HCT116 (cell line): ENCODE results near the gene HIRA. TPM values are rescaled to one million over a fixed set of nuclear protein-coding genes. Genes with fewer than 3 reads are reported as not detected.

Experiments used
- ATAC-seq: fragments of 200-7000 bp; cut with Tn5 transposase; 2 replicates; pipeline ENCODE4 v1.9.1; 2020; ENCODE audit warnings: mild to moderate bottlenecking, moderate library complexity
- BruUV-seq: library from RNA; stranded (reverse); fragments of 400-500 nt; replicated peaks from 2 replicates; lab custom pipeline; 2021; lab: Mats Ljungman, UMichigan
- CTCF ChIA-PET: fragments of 300-600 bp; sonication (Branson Sonifier 250); formaldehyde crosslinking; loops from one replicate; lab custom pipeline; 2021; ENCODE audit warnings: antibody characterized with exemption; lab: Charles Lee
- POLR2A ChIA-PET: fragments of 300-600, 350-600 bp; sonication (Branson Sonifier 250); formaldehyde crosslinking; loops from one replicate; lab custom pipeline; 2021; ENCODE audit warnings: antibody characterized with exemption; lab: Charles Lee
- RAD21 ChIA-PET, 2 experiments: fragments of 300-600 bp; sonication (Branson Sonifier 250); formaldehyde crosslinking; loops; one replicate each; lab custom pipeline; 2023; ENCODE audit warnings: low total read pairs in 2 of 2; ENCODE audit not compliant: uncharacterized antibody in 2 of 2, unreplicated experiment in 2 of 2, low non-redundant PET in 1 of 2; lab: Charles Lee
- DNase-seq: peaks from one replicate; pipeline ENCODE4 v3.0.0-alpha.2; 2010; ENCODE audit warnings: low read depth, low spot score
- H2AFZ ChIP-seq: fragments of 200-600 bp; shearing (Covaris generic), sonication (generic); 2 replicates; pipeline ENCODE4 v1.6.1; 2017; ENCODE audit warnings: low read depth, mixed run types, mixed read lengths, antibody characterized with exemption, low read length; ENCODE audit not compliant: poor library complexity, severe bottlenecking
- H3K27ac ChIP-seq: 2 replicates; pipeline ENCODE4 v1.5.1; 2012; ENCODE audit warnings: low read depth, low read length
- H3K27me3 ChIP-seq: fragments of 200-600 bp; sonication (generic); 2 replicates; pipeline ENCODE4 v1.6.1; 2016; ENCODE audit warnings: mixed run types, low read length, mixed read lengths; ENCODE audit not compliant: insufficient read depth
- H3K36me3 ChIP-seq, 2 experiments: fragments of 200-500 bp in 1 of 2; fragments of 200-600 bp in 1 of 2; sonication (Bioruptor generic) in 1 of 2; sonication (generic) in 1 of 2; 2 replicates each; pipeline versions ENCODE4 v1.5.1 to v1.6.1; 2014 to 2016; ENCODE audit warnings: low read length in 2 of 2, inconsistent platforms in 1 of 2, mixed read lengths in 1 of 2, mixed run types in 1 of 2; ENCODE audit not compliant: insufficient read depth in 2 of 2, control insufficient read depth in 1 of 2
- H3K4me1 ChIP-seq, 2 experiments: fragments of 200-600 bp in 1 of 2; sonication (generic) in 1 of 2; 2 replicates each; pipeline versions ENCODE4 v1.5.1 to v1.6.1; 2012 to 2017; ENCODE audit warnings: low read length in 2 of 2, inconsistent platforms in 1 of 2, mild to moderate bottlenecking in 1 of 2, mixed read lengths in 1 of 2, mixed run types in 1 of 2, moderate library complexity in 1 of 2; ENCODE audit not compliant: insufficient read depth in 2 of 2, control insufficient read depth in 1 of 2
- H3K4me2 ChIP-seq: fragments of 200-600 bp; sonication (generic); 2 replicates; pipeline ENCODE4 v1.6.1; 2017; ENCODE audit warnings: mixed run types, low read length, mixed read lengths
- H3K4me3 ChIP-seq, 2 experiments: fragments of 200-600 bp in 1 of 2; sonication (generic) in 1 of 2; replicated peaks in 1 of 2; 2 replicates each; pipeline ENCODE4 v1.5.1; 2011 to 2016; ENCODE audit warnings: low read length in 2 of 2, control low read depth in 1 of 2, low read depth in 1 of 2, mild to moderate bottlenecking in 1 of 2, mixed read lengths in 1 of 2, mixed run types in 1 of 2
- H3K79me2 ChIP-seq: fragments of 200-600 bp; sonication (generic); 2 replicates; pipeline ENCODE4 v1.6.1; 2017; ENCODE audit warnings: mild to moderate bottlenecking, mixed run types, low read length, moderate library complexity, mixed read lengths; ENCODE audit not compliant: insufficient read depth
- H3K9ac ChIP-seq: fragments of 200-600 bp; sonication (generic); 2 replicates; pipeline ENCODE4 v1.6.1; 2016; ENCODE audit warnings: low read length, mixed read lengths
- H3K9me2 ChIP-seq: fragments of 200-600 bp; sonication (generic), shearing (Covaris generic); 2 replicates; pipeline ENCODE4 v1.6.1; 2017; ENCODE audit warnings: mixed run types, mild to moderate bottlenecking, moderate library complexity; ENCODE audit not compliant: insufficient read depth
- H3K9me3 ChIP-seq, 2 experiments: fragments of 200-500 bp in 1 of 2; fragments of 200-600 bp in 1 of 2; sonication (Bioruptor generic) in 1 of 2; sonication (generic) in 1 of 2; 2 replicates each; pipeline ENCODE4 v1.6.1; 2014 to 2017; ENCODE audit warnings: low read length in 2 of 2, mixed read lengths in 2 of 2, inconsistent platforms in 1 of 2, low read depth in 1 of 2, mild to moderate bottlenecking in 1 of 2, mixed run types in 1 of 2, moderate library complexity in 1 of 2; ENCODE audit not compliant: control insufficient read depth in 1 of 2, insufficient read depth in 1 of 2
- H4K20me1 ChIP-seq: fragments of 200-600 bp; sonication (generic), shearing (Covaris generic); 2 replicates; pipeline ENCODE4 v1.6.1; 2017; ENCODE audit warnings: mixed run types, mild to moderate bottlenecking, moderate library complexity; ENCODE audit not compliant: insufficient read depth
- ATF3 ChIP-seq: IDR thresholded peaks from 2 replicates; pipeline ENCODE4 v1.6.1; 2012
- EGR1 ChIP-seq: IDR thresholded peaks from 2 replicates; pipeline ENCODE4 v1.6.1; 2012; ENCODE audit warnings: low read depth
- ELF1 ChIP-seq: IDR thresholded peaks from 2 replicates; pipeline ENCODE4 v1.6.1; 2012; ENCODE audit warnings: low read depth, borderline replicate concordance
- EZH2 ChIP-seq: fragments of 200-600 bp; sonication (generic); IDR thresholded peaks from 2 replicates; pipeline ENCODE4 v1.6.1; 2017; ENCODE audit warnings: antibody characterized with exemption, mixed run types
- JUND ChIP-seq: IDR thresholded peaks from 2 replicates; pipeline ENCODE4 v1.6.1; 2012
- MAX ChIP-seq: IDR thresholded peaks from 2 replicates; pipeline ENCODE4 v1.6.1; 2012
- POLR2A ChIP-seq: IDR thresholded peaks from 2 replicates; pipeline ENCODE4 v1.7.0; 2011; ENCODE audit warnings: borderline replicate concordance; ENCODE audit not compliant: insufficient read depth, insufficient read length; ENCODE audit errors: extremely low read depth
- POLR2AphosphoS5 ChIP-seq: IDR thresholded peaks from 2 replicates; pipeline ENCODE4 v1.6.1; 2011; ENCODE audit warnings: mild to moderate bottlenecking, low read depth, low read length, moderate library complexity
- RAD21 ChIP-seq: IDR thresholded peaks from 2 replicates; pipeline ENCODE4 v1.6.1; 2012; ENCODE audit warnings: low read depth, mild to moderate bottlenecking
- SIN3A ChIP-seq: IDR thresholded peaks from 2 replicates; pipeline ENCODE4 v1.6.1; 2012; ENCODE audit warnings: low read depth
- SP1 ChIP-seq: IDR thresholded peaks from 2 replicates; pipeline ENCODE4 v1.6.1; 2012; ENCODE audit warnings: low read depth
- SRF ChIP-seq: IDR thresholded peaks from 2 replicates; pipeline ENCODE4 v1.6.1; 2012; ENCODE audit warnings: low read depth
- TCF7L2 ChIP-seq: IDR thresholded peaks from 2 replicates; pipeline ENCODE4 v1.7.0; 2011; ENCODE audit warnings: borderline replicate concordance, inconsistent platforms; ENCODE audit not compliant: insufficient read depth, insufficient read length; ENCODE audit errors: extremely low read depth
- YY1 ChIP-seq: IDR thresholded peaks from 2 replicates; pipeline ENCODE4 v1.6.1; 2011; ENCODE audit warnings: low read length, low read depth, moderate library complexity, mild to moderate bottlenecking; ENCODE audit not compliant: insufficient replicate concordance; ENCODE audit errors: extremely low read depth
- ZFX ChIP-seq: fragments of 450-650 bp; IDR thresholded peaks from 2 replicates; pipeline ENCODE4 v1.6.1; 2017
- ZNF274 ChIP-seq: fragments of 200-500 bp; sonication (Bioruptor generic); IDR thresholded peaks from 2 replicates; pipeline ENCODE4 v1.6.1; 2014; ENCODE audit warnings: mild to moderate bottlenecking, low read depth, low read length, inconsistent platforms
- intact Hi-C: fragments of 100-400 bp; cut with micrococcal nuclease; formaldehyde crosslinking; loops from 2 replicates; pipeline ENCODE4 v1.10.0; 2022
- total RNA-seq: library from RNA; stranded (reverse); gene quantifications from one replicate; pipeline ENCODE4 v1.2.1, GENCODE V29; 2021; ENCODE audit not compliant: unreplicated experiment
- TF ChIP-seq, protein P1 (sequence below): IDR thresholded peaks from 2 replicates; pipeline ENCODE4 v1.6.1; 2012; ENCODE audit warnings: low read depth

Gene HIRA
- total RNA-seq, 1 experiment from 2014 or later: 30.6 TPM

DNA sequence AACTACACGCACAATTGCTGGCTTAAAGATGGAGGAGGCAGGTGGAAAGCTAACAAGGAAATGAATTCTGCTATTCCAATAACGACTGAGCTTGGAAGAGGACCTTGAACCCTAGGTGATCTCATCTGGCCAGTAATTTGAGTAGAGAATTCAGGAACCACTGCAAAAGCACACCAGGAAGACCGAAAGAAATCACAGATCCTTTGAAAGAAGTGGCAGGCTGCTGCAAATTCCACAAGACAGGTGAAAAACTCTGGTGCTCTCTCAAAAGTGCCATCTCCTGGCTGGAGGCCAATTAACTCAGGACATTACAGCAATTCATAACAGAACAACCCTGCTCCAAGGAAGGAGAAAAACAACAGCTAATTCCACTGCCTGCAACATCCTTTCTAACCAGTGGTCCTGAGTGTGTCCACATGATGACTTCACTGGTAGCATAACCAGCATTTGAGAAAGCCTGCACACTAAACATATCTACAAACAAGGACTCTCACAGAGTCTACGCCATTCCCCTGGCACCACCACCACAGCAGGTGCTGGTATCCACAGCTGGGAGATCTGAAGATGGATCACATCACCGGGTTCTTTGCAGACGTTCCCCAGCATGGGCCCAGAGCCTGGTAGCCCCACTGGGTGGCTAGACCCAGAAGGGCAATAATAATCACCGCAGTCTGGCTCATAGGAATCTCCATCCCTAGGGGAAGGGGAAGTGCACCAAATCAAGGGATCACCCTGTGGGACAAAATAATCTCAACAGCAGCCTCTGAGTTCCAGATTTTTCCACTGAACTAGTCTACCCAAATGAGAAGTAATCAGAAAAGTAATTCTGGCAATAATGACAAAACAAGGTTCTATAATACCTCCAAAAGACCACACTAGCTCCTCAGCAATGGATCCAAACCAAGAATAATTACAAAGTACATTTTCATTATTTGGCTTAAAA is 95.1 kb downstream of the HIRA start:
- H3K9me2 ChIP-seq: no peaks in the 10 kb centered on the region
- no peaks in the 10 kb centered on the region for H3K4me1 ChIP-seq
- RAD21 ChIA-PET: no interaction called here
- POLR2A ChIA-PET: no interaction called here
- DNase-seq (no peak), ATAC-seq (no peak)
- peaks cover 10% of the 10 kb centered on the region for H3K79me2 ChIP-seq
- H3K27ac ChIP-seq: no peak overlapping the region
- no peaks in the 10 kb centered on the region for H3K9me3 ChIP-seq
- no peak overlapping the region for H2AFZ ChIP-seq
- intact Hi-C loops: no loop called here
- H3K36me3 ChIP-seq: peaks cover 3 to 29% of the 10 kb centered on the region in 2 experiments; a peak in 2 of 4 replicates
- TF ChIP-seq EGR1 (no peak), EZH2 (no peak), ATF3 (no peak), SIN3A (no peak), MAX (no peak), SP1 (no peak), YY1 (no peak), TCF7L2 (no peak), POLR2A (no peak), JUND (no peak), ZNF274 (no peak), RAD21 (no peak), SRF (no peak), ZFX (no peak), POLR2AphosphoS5 (no peak), ELF1 (no peak)
- TF ChIP-seq, protein P1, sequence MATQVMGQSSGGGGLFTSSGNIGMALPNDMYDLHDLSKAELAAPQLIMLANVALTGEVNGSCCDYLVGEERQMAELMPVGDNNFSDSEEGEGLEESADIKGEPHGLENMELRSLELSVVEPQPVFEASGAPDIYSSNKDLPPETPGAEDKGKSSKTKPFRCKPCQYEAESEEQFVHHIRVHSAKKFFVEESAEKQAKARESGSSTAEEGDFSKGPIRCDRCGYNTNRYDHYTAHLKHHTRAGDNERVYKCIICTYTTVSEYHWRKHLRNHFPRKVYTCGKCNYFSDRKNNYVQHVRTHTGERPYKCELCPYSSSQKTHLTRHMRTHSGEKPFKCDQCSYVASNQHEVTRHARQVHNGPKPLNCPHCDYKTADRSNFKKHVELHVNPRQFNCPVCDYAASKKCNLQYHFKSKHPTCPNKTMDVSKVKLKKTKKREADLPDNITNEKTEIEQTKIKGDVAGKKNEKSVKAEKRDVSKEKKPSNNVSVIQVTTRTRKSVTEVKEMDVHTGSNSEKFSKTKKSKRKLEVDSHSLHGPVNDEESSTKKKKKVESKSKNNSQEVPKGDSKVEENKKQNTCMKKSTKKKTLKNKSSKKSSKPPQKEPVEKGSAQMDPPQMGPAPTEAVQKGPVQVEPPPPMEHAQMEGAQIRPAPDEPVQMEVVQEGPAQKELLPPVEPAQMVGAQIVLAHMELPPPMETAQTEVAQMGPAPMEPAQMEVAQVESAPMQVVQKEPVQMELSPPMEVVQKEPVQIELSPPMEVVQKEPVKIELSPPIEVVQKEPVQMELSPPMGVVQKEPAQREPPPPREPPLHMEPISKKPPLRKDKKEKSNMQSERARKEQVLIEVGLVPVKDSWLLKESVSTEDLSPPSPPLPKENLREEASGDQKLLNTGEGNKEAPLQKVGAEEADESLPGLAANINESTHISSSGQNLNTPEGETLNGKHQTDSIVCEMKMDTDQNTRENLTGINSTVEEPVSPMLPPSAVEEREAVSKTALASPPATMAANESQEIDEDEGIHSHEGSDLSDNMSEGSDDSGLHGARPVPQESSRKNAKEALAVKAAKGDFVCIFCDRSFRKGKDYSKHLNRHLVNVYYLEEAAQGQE: no peak
- TF ChIP-seq, all 23 proteins: peak for 0
- Histone ChIP-seq H3K27me3 (no peaks in the 10 kb centered on the region), H3K9ac (no peak overlapping the region), H4K20me1 (no peaks in the 10 kb centered on the region), H3K4me3 (no peak overlapping the region), H3K4me2 (no peak overlapping the region)
- CTCF ChIA-PET: no interaction called here
- BruUV-seq: no TSS peak
